WTC11 (cell line): ENCODE data around the gene USP22. TPM values are rescaled to one million over a fixed set of nuclear protein-coding genes. Genes with fewer than 3 reads are reported as not detected.

Source experiments
- ATAC-seq: fragments of 200-7000 bp; cut with Tn5 transposase; 2 replicates; pipeline ENCODE4 v1.10.0; 2021; ENCODE audit warnings: mild to moderate bottlenecking, moderate library complexity
- CTCF ChIA-PET: fragments of 300-600 bp; sonication (Branson Sonifier 250); formaldehyde crosslinking; loops from one replicate; lab custom pipeline; 2021; ENCODE audit warnings: antibody characterized with exemption; lab: Charles Lee
- POLR2A ChIA-PET: fragments of 350-600 bp; sonication (Branson Sonifier 250); formaldehyde crosslinking; loops from one replicate; lab custom pipeline; 2021; ENCODE audit warnings: antibody characterized with exemption; lab: Charles Lee
- DNase-seq: peaks from one replicate; pipeline ENCODE4 v3.0.0; 2021; ENCODE audit warnings: low spot score
- H3K27ac Mint-ChIP-seq: 2 replicates; pipeline ENCODE4 v1.8.0; 2021; ENCODE audit warnings: mixed read lengths
- H3K27me3 Mint-ChIP-seq: 2 replicates; pipeline ENCODE4 v1.8.0; 2021; ENCODE audit warnings: low read depth, mild to moderate bottlenecking, moderate library complexity, mixed read lengths
- H3K36me3 Mint-ChIP-seq: 2 replicates; pipeline ENCODE4 v1.8.0; 2021; ENCODE audit warnings: mixed read lengths
- H3K4me1 Mint-ChIP-seq: 2 replicates; pipeline ENCODE4 v1.8.0; 2022; ENCODE audit warnings: mixed read lengths
- H3K4me3 Mint-ChIP-seq: 2 replicates; pipeline ENCODE4 v1.8.0; 2021; ENCODE audit warnings: mild to moderate bottlenecking, moderate library complexity, mixed read lengths
- H3K9me3 Mint-ChIP-seq: 2 replicates; pipeline ENCODE4 v1.8.0; 2021; ENCODE audit warnings: mixed read lengths
- CREB1 ChIP-seq: sonication (generic); formaldehyde crosslinking; IDR thresholded peaks from 2 replicates; pipeline ENCODE4 v1.8.0; 2023; ENCODE audit warnings: mild to moderate bottlenecking, missing genetic modification reagents
- GTF2I ChIP-seq: fragments of 250-450 bp; sonication (Bioruptor Pico); conservative IDR thresholded peaks from 2 replicates; pipeline ENCODE4 v1.4.0; 2021; ENCODE audit warnings: mild to moderate bottlenecking
- HMGA2 ChIP-seq: fragments of 250-450 bp; sonication (Bioruptor Pico); IDR thresholded peaks from 2 replicates; pipeline ENCODE4 v1.4.0; 2021; ENCODE audit warnings: mild to moderate bottlenecking, moderate library complexity
- MAX ChIP-seq: sonication (generic); formaldehyde crosslinking; IDR thresholded peaks from 2 replicates; pipeline ENCODE4 v1.8.0; 2022; ENCODE audit warnings: mild to moderate bottlenecking, missing genetic modification reagents
- NR1H2 ChIP-seq: sonication (generic); formaldehyde crosslinking; IDR thresholded peaks from 2 replicates; pipeline ENCODE4 v1.9.0; 2021; ENCODE audit warnings: mild to moderate bottlenecking, moderate library complexity, missing genetic modification reagents
- PRRX2 ChIP-seq: fragments of 250-450 bp; sonication (Bioruptor Pico); IDR thresholded peaks from 2 replicates; pipeline ENCODE4 v1.8.0; 2021; ENCODE audit warnings: mild to moderate bottlenecking
- SMAD3 ChIP-seq: sonication (generic); formaldehyde crosslinking; IDR thresholded peaks from 2 replicates; pipeline ENCODE4 v1.8.0; 2022; ENCODE audit warnings: missing genetic modification reagents, mild to moderate bottlenecking, borderline replicate concordance
- USF1 ChIP-seq: sonication (generic); formaldehyde crosslinking; IDR thresholded peaks from 2 replicates; pipeline ENCODE4 v1.8.0; 2022; ENCODE audit warnings: mild to moderate bottlenecking, missing genetic modification reagents
- ZBTB21 ChIP-seq: sonication (generic); formaldehyde crosslinking; IDR thresholded peaks from 2 replicates; pipeline ENCODE4 v1.8.1; 2023; ENCODE audit warnings: mild to moderate bottlenecking, missing genetic modification reagents, borderline replicate concordance
- ZSCAN18 ChIP-seq: fragments of 250-450 bp; sonication (Bioruptor Pico); IDR thresholded peaks from 2 replicates; pipeline ENCODE4 v2.1.2; 2022; ENCODE audit warnings: mild to moderate bottlenecking, moderate library complexity
- total RNA-seq: library from RNA; stranded (reverse); gene quantifications from 3 replicates; pipeline ENCODE4 v1.2.3, GENCODE V29; 2021
- TF ChIP-seq, protein P1 (sequence below): fragments of 200-600 bp; IDR thresholded peaks from 2 replicates; pipeline ENCODE4 v1.8.0; 2022; ENCODE audit warnings: antibody characterized with exemption
- TF ChIP-seq, protein P2 (sequence below): sonication (generic); formaldehyde crosslinking; IDR thresholded peaks from 2 replicates; pipeline ENCODE4 v1.8.1; 2022; ENCODE audit warnings: mild to moderate bottlenecking, moderate library complexity, missing genetic modification reagents
- TF ChIP-seq, protein P3 (sequence below): sonication (generic); formaldehyde crosslinking; conservative IDR thresholded peaks from 2 replicates; pipeline ENCODE4 v1.8.1; 2022; ENCODE audit warnings: mild to moderate bottlenecking, missing genetic modification reagents
- TF ChIP-seq, protein P4 (sequence below): fragments of 250-450 bp; sonication (Bioruptor Pico); IDR thresholded peaks from 2 replicates; pipeline ENCODE4 v1.9.0; 2021; ENCODE audit warnings: mild to moderate bottlenecking

The USP22 gene
- total RNA-seq, 1 experiment from 2014 or later, result 289 TPM

- DNase-seq (no peak), ATAC-seq (no peak)
- Mint-ChIP-seq H3K4me1 (peaks cover 10% of the 10 kb centered on the region; the same call in 1 of the 2 replicates), H3K27me3 (no peaks in the 10 kb centered on the region), H3K9me3 (no peaks in the 10 kb centered on the region), H3K36me3 (peaks cover 73% of the 10 kb centered on the region), H3K4me3 (no peak overlapping the region), H3K27ac (peak overlapping the region; percentile 32; the same call in 1 of the 2 replicates)
- POLR2A ChIA-PET, result no interaction called here
- TF ChIP-seq ZSCAN18 (CRISPR knock-in tag) (no peak), CREB1 (no peak), GTF2I (CRISPR knock-in tag) (no peak)
- CTCF ChIA-PET, result interaction anchor here (0.5 kb wide), 1 partner anchor 89 kb away, joined by 4 read pairs; no protein-coding TSS in a partner anchor
These were observed 39.7 kb downstream of the USP22 start for GRCh38 chr17:21003007-21003621.

DNA sequence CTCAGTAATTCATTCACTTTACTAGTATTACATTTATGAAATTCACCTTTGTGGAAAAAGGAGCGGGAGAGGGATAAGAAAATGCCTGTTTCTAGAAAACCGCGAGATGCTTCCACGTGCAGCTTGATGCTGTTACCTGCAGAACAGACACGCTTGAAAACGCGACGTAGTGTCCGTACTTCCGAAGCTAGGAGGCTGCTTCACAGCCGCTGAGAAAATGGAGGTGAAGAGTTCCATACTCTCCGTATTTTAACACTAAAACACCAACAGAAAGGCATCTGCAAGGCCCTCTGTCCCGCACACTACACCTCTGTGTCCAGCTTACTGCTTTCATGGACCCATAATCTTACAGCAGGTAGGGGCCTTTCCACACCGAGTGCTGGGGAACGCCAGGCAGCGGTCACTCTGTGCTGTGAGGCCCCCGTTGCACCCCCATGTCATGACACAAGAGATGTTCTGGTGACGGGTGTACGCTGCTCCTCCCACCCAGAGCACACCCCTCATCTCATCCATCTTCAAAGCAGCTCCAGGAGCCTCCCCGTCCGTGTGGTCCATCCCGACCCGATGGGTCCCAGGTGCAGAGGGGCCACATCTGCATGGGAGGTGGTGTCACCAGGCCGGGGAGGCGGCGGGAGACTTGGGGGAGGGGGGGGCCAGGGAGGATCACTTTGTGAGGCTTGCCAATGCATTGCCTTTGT lies 40.4 kb downstream of the USP22 start:
- DNase-seq (no peak), ATAC-seq (no peak)
- TF ChIP-seq, protein P1, sequence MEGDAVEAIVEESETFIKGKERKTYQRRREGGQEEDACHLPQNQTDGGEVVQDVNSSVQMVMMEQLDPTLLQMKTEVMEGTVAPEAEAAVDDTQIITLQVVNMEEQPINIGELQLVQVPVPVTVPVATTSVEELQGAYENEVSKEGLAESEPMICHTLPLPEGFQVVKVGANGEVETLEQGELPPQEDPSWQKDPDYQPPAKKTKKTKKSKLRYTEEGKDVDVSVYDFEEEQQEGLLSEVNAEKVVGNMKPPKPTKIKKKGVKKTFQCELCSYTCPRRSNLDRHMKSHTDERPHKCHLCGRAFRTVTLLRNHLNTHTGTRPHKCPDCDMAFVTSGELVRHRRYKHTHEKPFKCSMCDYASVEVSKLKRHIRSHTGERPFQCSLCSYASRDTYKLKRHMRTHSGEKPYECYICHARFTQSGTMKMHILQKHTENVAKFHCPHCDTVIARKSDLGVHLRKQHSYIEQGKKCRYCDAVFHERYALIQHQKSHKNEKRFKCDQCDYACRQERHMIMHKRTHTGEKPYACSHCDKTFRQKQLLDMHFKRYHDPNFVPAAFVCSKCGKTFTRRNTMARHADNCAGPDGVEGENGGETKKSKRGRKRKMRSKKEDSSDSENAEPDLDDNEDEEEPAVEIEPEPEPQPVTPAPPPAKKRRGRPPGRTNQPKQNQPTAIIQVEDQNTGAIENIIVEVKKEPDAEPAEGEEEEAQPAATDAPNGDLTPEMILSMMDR, result no peak
- TF ChIP-seq HMGA2 (CRISPR knock-in tag) (no peak), USF1 (no peak), SMAD3 (CRISPR knock-in tag) (no peak), NR1H2 (CRISPR knock-in tag) (no peak), ZSCAN18 (CRISPR knock-in tag) (no peak), MAX (CRISPR knock-in tag) (no peak)
- TF ChIP-seq, protein P2, sequence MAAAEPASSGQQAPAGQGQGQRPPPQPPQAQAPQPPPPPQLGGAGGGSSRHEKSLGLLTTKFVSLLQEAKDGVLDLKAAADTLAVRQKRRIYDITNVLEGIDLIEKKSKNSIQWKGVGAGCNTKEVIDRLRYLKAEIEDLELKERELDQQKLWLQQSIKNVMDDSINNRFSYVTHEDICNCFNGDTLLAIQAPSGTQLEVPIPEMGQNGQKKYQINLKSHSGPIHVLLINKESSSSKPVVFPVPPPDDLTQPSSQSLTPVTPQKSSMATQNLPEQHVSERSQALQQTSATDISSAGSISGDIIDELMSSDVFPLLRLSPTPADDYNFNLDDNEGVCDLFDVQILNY (CRISPR knock-in tag), result no peak
- TF ChIP-seq, protein P3, sequence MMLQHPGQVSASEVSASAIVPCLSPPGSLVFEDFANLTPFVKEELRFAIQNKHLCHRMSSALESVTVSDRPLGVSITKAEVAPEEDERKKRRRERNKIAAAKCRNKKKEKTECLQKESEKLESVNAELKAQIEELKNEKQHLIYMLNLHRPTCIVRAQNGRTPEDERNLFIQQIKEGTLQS (CRISPR knock-in tag), result no peak
- Mint-ChIP-seq H3K9me3 (no peaks in the 10 kb centered on the region), H3K27ac (peak overlapping the region; percentile 72; the same call in 1 of the 2 replicates), H3K4me1 (peaks cover 15% of the 10 kb centered on the region; the same call in 1 of the 2 replicates), H3K36me3 (peaks cover 66% of the 10 kb centered on the region), H3K4me3 (no peak overlapping the region), H3K27me3 (no peaks in the 10 kb centered on the region)
- ChIA-PET POLR2A (interaction anchor here (0.6 kb wide), 1 partner anchor 33 kb away, joined by 3 read pairs; no protein-coding TSS in a partner anchor), CTCF (interaction anchor here (0.5 kb wide), 1 partner anchor 89 kb away, joined by 4 read pairs; no protein-coding TSS in a partner anchor)

GRCh38 chr17:21001813-21002221 lies 41.0 kb downstream of the USP22 start:
- peak overlapping the region; percentile 72 for H3K27ac Mint-ChIP-seq
- TF ChIP-seq MAX (CRISPR knock-in tag) (no peak), PRRX2 (CRISPR knock-in tag) (no peak), ZBTB21 (CRISPR knock-in tag) (no peak)
- TF ChIP-seq, protein P4, sequence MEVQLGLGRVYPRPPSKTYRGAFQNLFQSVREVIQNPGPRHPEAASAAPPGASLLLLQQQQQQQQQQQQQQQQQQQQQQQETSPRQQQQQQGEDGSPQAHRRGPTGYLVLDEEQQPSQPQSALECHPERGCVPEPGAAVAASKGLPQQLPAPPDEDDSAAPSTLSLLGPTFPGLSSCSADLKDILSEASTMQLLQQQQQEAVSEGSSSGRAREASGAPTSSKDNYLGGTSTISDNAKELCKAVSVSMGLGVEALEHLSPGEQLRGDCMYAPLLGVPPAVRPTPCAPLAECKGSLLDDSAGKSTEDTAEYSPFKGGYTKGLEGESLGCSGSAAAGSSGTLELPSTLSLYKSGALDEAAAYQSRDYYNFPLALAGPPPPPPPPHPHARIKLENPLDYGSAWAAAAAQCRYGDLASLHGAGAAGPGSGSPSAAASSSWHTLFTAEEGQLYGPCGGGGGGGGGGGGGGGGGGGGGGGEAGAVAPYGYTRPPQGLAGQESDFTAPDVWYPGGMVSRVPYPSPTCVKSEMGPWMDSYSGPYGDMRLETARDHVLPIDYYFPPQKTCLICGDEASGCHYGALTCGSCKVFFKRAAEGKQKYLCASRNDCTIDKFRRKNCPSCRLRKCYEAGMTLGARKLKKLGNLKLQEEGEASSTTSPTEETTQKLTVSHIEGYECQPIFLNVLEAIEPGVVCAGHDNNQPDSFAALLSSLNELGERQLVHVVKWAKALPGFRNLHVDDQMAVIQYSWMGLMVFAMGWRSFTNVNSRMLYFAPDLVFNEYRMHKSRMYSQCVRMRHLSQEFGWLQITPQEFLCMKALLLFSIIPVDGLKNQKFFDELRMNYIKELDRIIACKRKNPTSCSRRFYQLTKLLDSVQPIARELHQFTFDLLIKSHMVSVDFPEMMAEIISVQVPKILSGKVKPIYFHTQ (CRISPR knock-in tag), result no peak
- H3K27me3 Mint-ChIP-seq, result no peaks in the 10 kb centered on the region
- H3K9me3 Mint-ChIP-seq, result no peaks in the 10 kb centered on the region
- ATAC-seq (no peak), DNase-seq (no peak)
- H3K4me1 Mint-ChIP-seq, result peaks cover 15% of the 10 kb centered on the region; the same call in 1 of the 2 replicates
- peaks cover 60% of the 10 kb centered on the region for H3K36me3 Mint-ChIP-seq
- CTCF ChIA-PET, result interaction anchor here (1.1 kb wide), 1 partner anchor 42 kb away, joined by 3 read pairs; no protein-coding TSS in a partner anchor
- no peak overlapping the region for H3K4me3 Mint-ChIP-seq
- POLR2A ChIA-PET, result interaction anchor here (0.6 kb wide), 1 partner anchor 34 kb away, joined by 3 read pairs; no protein-coding TSS in a partner anchor
